GM23338 (cell line): ENCODE measurements around the gene KDM1A.

Experiments used
- CREB1 ChIP-seq: fragments of 250-450 bp; sonication (Bioruptor Pico); IDR thresholded peaks from 2 replicates; pipeline ENCODE4 v1.5.0; 2020; ENCODE audit warnings: low read depth, mild to moderate bottlenecking, moderate library complexity
- EZH2 ChIP-seq: fragments of 200-600 bp; sonication (generic); IDR thresholded peaks from one replicate; pipeline ENCODE4 v1.8.0; 2017; ENCODE audit warnings: antibody characterized with exemption, mild to moderate bottlenecking, low read depth; ENCODE audit not compliant: unreplicated experiment
- EZH2phosphoT487 ChIP-seq: fragments of 200-600 bp; sonication (generic); IDR thresholded peaks from one replicate; pipeline ENCODE4 v1.8.1; 2018; ENCODE audit warnings: antibody characterized with exemption; ENCODE audit not compliant: unreplicated experiment
- JUNB ChIP-seq: IDR thresholded peaks from one replicate; pipeline ENCODE4 v1.6.1; 2016; ENCODE audit warnings: antibody characterized with exemption; ENCODE audit not compliant: unreplicated experiment
- NANOG ChIP-seq: IDR thresholded peaks from 2 replicates; pipeline ENCODE4 v1.6.1; 2016; ENCODE audit warnings: antibody characterized with exemption, borderline replicate concordance
- POLR2AphosphoS5 ChIP-seq: IDR thresholded peaks from 2 replicates; pipeline ENCODE4 v1.6.1; 2016; ENCODE audit warnings: antibody characterized with exemption, low read depth
- STAT1 ChIP-seq: IDR thresholded peaks from one replicate; pipeline ENCODE4 v1.6.1; 2016; ENCODE audit warnings: antibody characterized with exemption; ENCODE audit not compliant: unreplicated experiment
- ZNF114 ChIP-seq: fragments of 250-450 bp; sonication (Bioruptor Pico); IDR thresholded peaks from 2 replicates; pipeline ENCODE4 v1.5.0; 2020; ENCODE audit warnings: mild to moderate bottlenecking, moderate library complexity
- ZNF331 ChIP-seq: fragments of 250-450 bp; sonication (Bioruptor Pico); IDR thresholded peaks from 2 replicates; pipeline ENCODE4 v1.5.0; 2020; ENCODE audit warnings: low read depth, mild to moderate bottlenecking, moderate library complexity
- TF ChIP-seq, protein P1 (sequence below), 2 experiments: fragments of 200-600 bp in 1 of 2; sonication (generic) in 1 of 2; conservative IDR thresholded peaks; 2 replicates each; pipeline versions ENCODE4 v1.5.1 to v1.6.1; 2016 to 2017; ENCODE audit warnings: antibody characterized with exemption in 2 of 2, low read depth in 2 of 2, mild to moderate bottlenecking in 2 of 2, moderate library complexity in 1 of 2
- TF ChIP-seq, protein P2 (sequence below): IDR thresholded peaks from one replicate; pipeline ENCODE4 v1.6.1; 2018; ENCODE audit warnings: antibody characterized with exemption; ENCODE audit not compliant: unreplicated experiment
- TF ChIP-seq, protein P3 (sequence below): IDR thresholded peaks from 2 replicates; pipeline ENCODE4 v1.6.1; 2016; ENCODE audit warnings: antibody characterized with exemption
- TF ChIP-seq, protein P4 (sequence below): fragments of 250-450 bp; sonication (Bioruptor Pico); IDR thresholded peaks from 2 replicates; pipeline ENCODE4 v1.5.0; 2020; ENCODE audit warnings: mild to moderate bottlenecking, moderate library complexity

DNA sequence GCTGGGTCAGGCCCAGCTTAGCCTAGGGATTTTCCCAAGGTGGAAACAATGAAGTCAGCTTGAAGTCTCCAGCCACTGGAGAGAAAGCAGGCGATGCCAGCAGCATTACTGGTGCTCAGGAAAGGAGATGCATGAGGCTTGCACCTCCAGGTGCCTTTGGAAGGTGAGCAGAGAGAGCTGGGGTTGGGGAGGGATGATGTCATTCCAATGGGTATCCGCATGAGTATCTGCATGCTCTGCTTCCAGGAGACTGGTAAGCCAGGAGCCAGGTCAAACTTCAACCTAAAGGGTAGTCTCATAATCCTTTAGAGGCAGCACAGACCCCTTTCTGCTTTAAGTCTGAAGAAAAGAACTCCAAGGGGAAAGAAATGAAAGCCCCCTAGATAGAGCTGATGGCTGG lies 68.8 kb downstream of the KDM1A start:
- TF ChIP-seq, protein P1, sequence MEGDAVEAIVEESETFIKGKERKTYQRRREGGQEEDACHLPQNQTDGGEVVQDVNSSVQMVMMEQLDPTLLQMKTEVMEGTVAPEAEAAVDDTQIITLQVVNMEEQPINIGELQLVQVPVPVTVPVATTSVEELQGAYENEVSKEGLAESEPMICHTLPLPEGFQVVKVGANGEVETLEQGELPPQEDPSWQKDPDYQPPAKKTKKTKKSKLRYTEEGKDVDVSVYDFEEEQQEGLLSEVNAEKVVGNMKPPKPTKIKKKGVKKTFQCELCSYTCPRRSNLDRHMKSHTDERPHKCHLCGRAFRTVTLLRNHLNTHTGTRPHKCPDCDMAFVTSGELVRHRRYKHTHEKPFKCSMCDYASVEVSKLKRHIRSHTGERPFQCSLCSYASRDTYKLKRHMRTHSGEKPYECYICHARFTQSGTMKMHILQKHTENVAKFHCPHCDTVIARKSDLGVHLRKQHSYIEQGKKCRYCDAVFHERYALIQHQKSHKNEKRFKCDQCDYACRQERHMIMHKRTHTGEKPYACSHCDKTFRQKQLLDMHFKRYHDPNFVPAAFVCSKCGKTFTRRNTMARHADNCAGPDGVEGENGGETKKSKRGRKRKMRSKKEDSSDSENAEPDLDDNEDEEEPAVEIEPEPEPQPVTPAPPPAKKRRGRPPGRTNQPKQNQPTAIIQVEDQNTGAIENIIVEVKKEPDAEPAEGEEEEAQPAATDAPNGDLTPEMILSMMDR (conservative IDR thresholded peaks at IDR 0.05; ENCODE audit: low read depth in 2 of 2) = no peak
- no peak for TF ChIP-seq EZH2
- TF ChIP-seq EZH2phosphoT487 = no peak
- TF ChIP-seq POLR2AphosphoS5 = no peak
- TF ChIP-seq, protein P2, sequence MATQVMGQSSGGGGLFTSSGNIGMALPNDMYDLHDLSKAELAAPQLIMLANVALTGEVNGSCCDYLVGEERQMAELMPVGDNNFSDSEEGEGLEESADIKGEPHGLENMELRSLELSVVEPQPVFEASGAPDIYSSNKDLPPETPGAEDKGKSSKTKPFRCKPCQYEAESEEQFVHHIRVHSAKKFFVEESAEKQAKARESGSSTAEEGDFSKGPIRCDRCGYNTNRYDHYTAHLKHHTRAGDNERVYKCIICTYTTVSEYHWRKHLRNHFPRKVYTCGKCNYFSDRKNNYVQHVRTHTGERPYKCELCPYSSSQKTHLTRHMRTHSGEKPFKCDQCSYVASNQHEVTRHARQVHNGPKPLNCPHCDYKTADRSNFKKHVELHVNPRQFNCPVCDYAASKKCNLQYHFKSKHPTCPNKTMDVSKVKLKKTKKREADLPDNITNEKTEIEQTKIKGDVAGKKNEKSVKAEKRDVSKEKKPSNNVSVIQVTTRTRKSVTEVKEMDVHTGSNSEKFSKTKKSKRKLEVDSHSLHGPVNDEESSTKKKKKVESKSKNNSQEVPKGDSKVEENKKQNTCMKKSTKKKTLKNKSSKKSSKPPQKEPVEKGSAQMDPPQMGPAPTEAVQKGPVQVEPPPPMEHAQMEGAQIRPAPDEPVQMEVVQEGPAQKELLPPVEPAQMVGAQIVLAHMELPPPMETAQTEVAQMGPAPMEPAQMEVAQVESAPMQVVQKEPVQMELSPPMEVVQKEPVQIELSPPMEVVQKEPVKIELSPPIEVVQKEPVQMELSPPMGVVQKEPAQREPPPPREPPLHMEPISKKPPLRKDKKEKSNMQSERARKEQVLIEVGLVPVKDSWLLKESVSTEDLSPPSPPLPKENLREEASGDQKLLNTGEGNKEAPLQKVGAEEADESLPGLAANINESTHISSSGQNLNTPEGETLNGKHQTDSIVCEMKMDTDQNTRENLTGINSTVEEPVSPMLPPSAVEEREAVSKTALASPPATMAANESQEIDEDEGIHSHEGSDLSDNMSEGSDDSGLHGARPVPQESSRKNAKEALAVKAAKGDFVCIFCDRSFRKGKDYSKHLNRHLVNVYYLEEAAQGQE = no peak
- no peak for TF ChIP-seq ZNF114
- no peak for TF ChIP-seq JUNB
- TF ChIP-seq, protein P3, sequence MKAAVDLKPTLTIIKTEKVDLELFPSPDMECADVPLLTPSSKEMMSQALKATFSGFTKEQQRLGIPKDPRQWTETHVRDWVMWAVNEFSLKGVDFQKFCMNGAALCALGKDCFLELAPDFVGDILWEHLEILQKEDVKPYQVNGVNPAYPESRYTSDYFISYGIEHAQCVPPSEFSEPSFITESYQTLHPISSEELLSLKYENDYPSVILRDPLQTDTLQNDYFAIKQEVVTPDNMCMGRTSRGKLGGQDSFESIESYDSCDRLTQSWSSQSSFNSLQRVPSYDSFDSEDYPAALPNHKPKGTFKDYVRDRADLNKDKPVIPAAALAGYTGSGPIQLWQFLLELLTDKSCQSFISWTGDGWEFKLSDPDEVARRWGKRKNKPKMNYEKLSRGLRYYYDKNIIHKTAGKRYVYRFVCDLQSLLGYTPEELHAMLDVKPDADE = no peak
- TF ChIP-seq ZNF331 = no peak
- TF ChIP-seq CREB1 (CRISPR knock-in tag) = no peak
- TF ChIP-seq NANOG = no peak
- TF ChIP-seq, protein P4, sequence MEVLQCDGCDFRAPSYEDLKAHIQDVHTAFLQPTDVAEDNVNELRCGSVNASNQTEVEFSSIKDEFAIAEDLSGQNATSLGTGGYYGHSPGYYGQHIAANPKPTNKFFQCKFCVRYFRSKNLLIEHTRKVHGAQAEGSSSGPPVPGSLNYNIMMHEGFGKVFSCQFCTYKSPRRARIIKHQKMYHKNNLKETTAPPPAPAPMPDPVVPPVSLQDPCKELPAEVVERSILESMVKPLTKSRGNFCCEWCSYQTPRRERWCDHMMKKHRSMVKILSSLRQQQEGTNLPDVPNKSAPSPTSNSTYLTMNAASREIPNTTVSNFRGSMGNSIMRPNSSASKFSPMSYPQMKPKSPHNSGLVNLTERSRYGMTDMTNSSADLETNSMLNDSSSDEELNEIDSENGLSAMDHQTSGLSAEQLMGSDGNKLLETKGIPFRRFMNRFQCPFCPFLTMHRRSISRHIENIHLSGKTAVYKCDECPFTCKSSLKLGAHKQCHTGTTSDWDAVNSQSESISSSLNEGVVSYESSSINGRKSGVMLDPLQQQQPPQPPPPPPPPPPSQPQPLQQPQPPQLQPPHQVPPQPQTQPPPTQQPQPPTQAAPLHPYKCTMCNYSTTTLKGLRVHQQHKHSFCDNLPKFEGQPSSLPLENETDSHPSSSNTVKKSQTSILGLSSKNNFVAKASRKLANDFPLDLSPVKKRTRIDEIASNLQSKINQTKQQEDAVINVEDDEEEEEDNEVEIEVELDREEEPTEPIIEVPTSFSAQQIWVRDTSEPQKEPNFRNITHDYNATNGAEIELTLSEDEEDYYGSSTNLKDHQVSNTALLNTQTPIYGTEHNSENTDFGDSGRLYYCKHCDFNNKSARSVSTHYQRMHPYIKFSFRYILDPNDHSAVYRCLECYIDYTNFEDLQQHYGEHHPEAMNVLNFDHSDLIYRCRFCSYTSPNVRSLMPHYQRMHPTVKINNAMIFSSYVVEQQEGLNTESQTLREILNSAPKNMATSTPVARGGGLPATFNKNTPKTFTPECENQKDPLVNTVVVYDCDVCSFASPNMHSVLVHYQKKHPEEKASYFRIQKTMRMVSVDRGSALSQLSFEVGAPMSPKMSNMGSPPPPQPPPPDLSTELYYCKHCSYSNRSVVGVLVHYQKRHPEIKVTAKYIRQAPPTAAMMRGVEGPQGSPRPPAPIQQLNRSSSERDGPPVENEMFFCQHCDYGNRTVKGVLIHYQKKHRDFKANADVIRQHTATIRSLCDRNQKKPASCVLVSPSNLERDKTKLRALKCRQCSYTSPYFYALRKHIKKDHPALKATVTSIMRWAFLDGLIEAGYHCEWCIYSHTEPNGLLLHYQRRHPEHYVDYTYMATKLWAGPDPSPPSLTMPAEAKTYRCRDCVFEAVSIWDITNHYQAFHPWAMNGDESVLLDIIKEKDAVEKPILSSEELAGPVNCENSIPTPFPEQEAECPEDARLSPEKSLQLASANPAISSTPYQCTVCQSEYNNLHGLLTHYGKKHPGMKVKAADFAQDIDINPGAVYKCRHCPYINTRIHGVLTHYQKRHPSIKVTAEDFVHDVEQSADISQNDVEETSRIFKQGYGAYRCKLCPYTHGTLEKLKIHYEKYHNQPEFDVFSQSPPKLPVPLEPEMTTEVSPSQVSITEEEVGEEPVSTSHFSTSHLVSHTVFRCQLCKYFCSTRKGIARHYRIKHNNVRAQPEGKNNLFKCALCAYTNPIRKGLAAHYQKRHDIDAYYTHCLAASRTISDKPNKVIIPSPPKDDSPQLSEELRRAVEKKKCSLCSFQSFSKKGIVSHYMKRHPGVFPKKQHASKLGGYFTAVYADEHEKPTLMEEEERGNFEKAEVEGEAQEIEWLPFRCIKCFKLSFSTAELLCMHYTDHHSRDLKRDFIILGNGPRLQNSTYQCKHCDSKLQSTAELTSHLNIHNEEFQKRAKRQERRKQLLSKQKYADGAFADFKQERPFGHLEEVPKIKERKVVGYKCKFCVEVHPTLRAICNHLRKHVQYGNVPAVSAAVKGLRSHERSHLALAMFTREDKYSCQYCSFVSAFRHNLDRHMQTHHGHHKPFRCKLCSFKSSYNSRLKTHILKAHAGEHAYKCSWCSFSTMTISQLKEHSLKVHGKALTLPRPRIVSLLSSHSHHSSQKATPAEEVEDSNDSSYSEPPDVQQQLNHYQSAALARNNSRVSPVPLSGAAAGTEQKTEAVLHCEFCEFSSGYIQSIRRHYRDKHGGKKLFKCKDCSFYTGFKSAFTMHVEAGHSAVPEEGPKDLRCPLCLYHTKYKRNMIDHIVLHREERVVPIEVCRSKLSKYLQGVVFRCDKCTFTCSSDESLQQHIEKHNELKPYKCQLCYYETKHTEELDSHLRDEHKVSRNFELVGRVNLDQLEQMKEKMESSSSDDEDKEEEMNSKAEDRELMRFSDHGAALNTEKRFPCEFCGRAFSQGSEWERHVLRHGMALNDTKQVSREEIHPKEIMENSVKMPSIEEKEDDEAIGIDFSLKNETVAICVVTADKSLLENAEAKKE (CRISPR knock-in tag) = no peak
- no peak for TF ChIP-seq STAT1
